Stimulated activated CD8-positive, alpha-beta memory T cell treated with anti-CD3 and anti-CD28 coated beads, Interleukin-4, amount 100 ng/mL, for 48 hours (primary cell): ENCODE data around the gene FLYWCH2.

ENCODE experiments used
- DNase-seq: peaks from one replicate; pipeline ENCODE4 v3.0.0-alpha.2; 2020

The FLYWCH2 gene

GRCh38 chr16:2854700-2855309 lies 28.2 kb upstream of the FLYWCH2 start:
- peak; percentile 66 for DNase-seq

GRCh38 chr16:2855536-2855935 lies 27.5 kb upstream of the FLYWCH2 start:
- DNase-seq = no peak

- peak; percentile 72 for DNase-seq
These were observed 26.8 kb upstream of the FLYWCH2 start for GRCh38 chr16:2856061-2856670.

- DNase-seq = no peak
These were observed 26.1 kb upstream of the FLYWCH2 start for GRCh38 chr16:2856686-2857450.

- DNase-seq = no peak
These were observed 25.4 kb upstream of the FLYWCH2 start, which contains the start of gene PRSS22 for GRCh38 chr16:2857451-2858244. Gene PRSS22 (minus strand): TSS chr16:2858170. CDS start chr16:2858104, 66 bp downstream.

GRCh38 chr16:2858245-2859025 lies 24.6 kb upstream of the FLYWCH2 start:
- DNase-seq = no peak

GRCh38 chr16:2859686-2860265 lies 23.2 kb upstream of the FLYWCH2 start:
- no peak for DNase-seq

GRCh38 chr16:2860826-2861567 lies 22.0 kb upstream of the FLYWCH2 start:
- DNase-seq = no peak

- no peak for DNase-seq
These were observed 17.4 kb upstream of the FLYWCH2 start for GRCh38 chr16:2865651-2866050.

- no peak for DNase-seq
These were observed 16.6 kb upstream of the FLYWCH2 start for GRCh38 chr16:2866431-2866830.

GRCh38 chr16:2867661-2867986 lies 15.4 kb upstream of the FLYWCH2 start:
- DNase-seq = no peak

- peak; percentile 99 for DNase-seq
These were observed 14.8 kb upstream of the FLYWCH2 start for GRCh38 chr16:2867987-2868789.

- DNase-seq = no peak
These were observed 11.1 kb upstream of the FLYWCH2 start for GRCh38 chr16:2871926-2872325.

- DNase-seq = no peak
These were observed 8.7 kb upstream of the FLYWCH2 start for GRCh38 chr16:2874032-2874911.

- peak; percentile 78 for DNase-seq
These were observed 8.1 kb upstream of the FLYWCH2 start for GRCh38 chr16:2874912-2875362.

GRCh38 chr16:2879854-2880508 lies 3.0 kb upstream of the FLYWCH2 start:
- no peak for DNase-seq

GRCh38 chr16:2881783-2882649 lies 999 bp upstream of the FLYWCH2 start:
- DNase-seq = peak; percentile 51

- peak; percentile 45 for DNase-seq
These were observed 468 bp downstream of the FLYWCH2 start for GRCh38 chr16:2883458-2883908.
